Progenitor cell of endocrine pancreas (in vitro differentiated cells): ENCODE data around the gene CGNL1. TPM values are rescaled to one million over a fixed set of nuclear protein-coding genes. Genes with fewer than 3 reads are reported as not detected.
A peak's percentile ranks its signal among the peaks of the same experiment; 100 is the strongest.

Source experiments
- DNase-seq: peaks from one replicate; pipeline ENCODE4 v3.0.0; 2021; ENCODE audit warnings: low spot score; ENCODE audit not compliant: unreplicated experiment
- H3K27ac Mint-ChIP-seq: 2 replicates; pipeline ENCODE4 v1.8.0; 2021; ENCODE audit warnings: mild to moderate bottlenecking, moderate library complexity, mixed read lengths
- H3K27me3 Mint-ChIP-seq: 2 replicates; pipeline ENCODE4 v1.8.0; 2021; ENCODE audit warnings: mixed read lengths
- H3K36me3 Mint-ChIP-seq: 2 replicates; pipeline ENCODE4 v1.8.0; 2022; ENCODE audit warnings: mixed read lengths; ENCODE audit not compliant: insufficient read depth
- H3K4me1 Mint-ChIP-seq: 2 replicates; pipeline ENCODE4 v1.8.0; 2021; ENCODE audit warnings: low read depth, mixed read lengths
- H3K4me3 Mint-ChIP-seq: 2 replicates; pipeline ENCODE4 v1.8.0; 2021; ENCODE audit warnings: low read depth, mild to moderate bottlenecking, moderate library complexity, mixed read lengths
- H3K9me3 Mint-ChIP-seq: 2 replicates; pipeline ENCODE4 v1.8.0; 2021; ENCODE audit warnings: low read depth, mixed read lengths
- total RNA-seq: library from RNA; stranded (reverse); gene quantifications from 2 replicates; pipeline ENCODE4 v1.2.1, GENCODE V29; 2021
- TF ChIP-seq, protein P1 (sequence below): fragments of 200-600 bp; sonication (generic); IDR thresholded peaks from one replicate; pipeline ENCODE4 v1.5.0; 2021; ENCODE audit warnings: antibody characterized with exemption, mild to moderate bottlenecking; ENCODE audit not compliant: unreplicated experiment

CGNL1 gene
- total RNA-seq, 1 donor from 2014 or later: 41.9 TPM

DNA sequence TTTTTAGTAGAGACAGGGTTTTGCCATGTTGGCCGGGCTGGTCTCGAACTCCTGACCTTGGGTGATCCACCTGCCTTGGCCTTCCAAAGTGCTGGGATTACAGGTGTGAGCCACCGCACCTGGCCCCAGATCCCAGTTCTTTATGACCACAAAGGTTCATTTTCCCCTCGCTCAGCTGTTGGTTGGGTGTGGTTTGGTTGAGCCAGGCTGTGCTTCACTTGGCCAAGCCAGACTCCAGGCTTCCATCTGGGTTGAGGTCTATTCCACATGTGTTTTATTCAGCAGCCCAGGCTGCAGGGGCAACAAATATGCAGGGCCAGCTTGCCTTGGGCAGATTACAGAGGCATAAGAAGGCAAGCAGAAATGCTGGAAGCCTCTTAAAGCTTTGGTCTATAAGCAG is 13.7 kb downstream of the CGNL1 start:
- no peak overlapping the region for H3K4me3 Mint-ChIP-seq
- peaks cover 38% of the 10 kb centered on the region for H3K4me1 Mint-ChIP-seq
- H3K27me3 Mint-ChIP-seq: no peaks in the 10 kb centered on the region
- H3K9me3 Mint-ChIP-seq: no peaks in the 10 kb centered on the region
- no peak for DNase-seq
- peak overlapping the region; percentile 56 for H3K27ac Mint-ChIP-seq
- TF ChIP-seq, protein P1, sequence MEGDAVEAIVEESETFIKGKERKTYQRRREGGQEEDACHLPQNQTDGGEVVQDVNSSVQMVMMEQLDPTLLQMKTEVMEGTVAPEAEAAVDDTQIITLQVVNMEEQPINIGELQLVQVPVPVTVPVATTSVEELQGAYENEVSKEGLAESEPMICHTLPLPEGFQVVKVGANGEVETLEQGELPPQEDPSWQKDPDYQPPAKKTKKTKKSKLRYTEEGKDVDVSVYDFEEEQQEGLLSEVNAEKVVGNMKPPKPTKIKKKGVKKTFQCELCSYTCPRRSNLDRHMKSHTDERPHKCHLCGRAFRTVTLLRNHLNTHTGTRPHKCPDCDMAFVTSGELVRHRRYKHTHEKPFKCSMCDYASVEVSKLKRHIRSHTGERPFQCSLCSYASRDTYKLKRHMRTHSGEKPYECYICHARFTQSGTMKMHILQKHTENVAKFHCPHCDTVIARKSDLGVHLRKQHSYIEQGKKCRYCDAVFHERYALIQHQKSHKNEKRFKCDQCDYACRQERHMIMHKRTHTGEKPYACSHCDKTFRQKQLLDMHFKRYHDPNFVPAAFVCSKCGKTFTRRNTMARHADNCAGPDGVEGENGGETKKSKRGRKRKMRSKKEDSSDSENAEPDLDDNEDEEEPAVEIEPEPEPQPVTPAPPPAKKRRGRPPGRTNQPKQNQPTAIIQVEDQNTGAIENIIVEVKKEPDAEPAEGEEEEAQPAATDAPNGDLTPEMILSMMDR: no peak
- H3K36me3 Mint-ChIP-seq: peaks cover 4% of the 10 kb centered on the region

DNA sequence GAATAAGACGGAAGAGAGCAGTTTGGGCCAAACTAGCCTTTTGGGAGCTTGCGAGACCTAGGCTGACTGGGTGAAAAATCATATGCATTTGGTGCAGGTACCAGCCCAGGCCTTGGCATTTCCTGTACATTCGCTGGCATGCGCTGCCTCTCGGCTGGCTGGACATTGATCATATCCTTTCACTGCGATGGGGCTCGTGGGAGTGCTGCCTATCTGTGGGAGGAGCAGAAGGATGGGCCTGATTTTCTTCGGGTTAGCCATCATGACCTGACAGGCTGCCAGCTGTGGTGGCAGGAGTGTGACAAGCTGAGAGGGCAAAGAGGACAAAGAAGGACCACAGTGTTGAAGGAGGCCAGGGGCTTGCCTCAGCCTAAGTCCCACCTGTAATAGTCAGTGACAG is 14.3 kb downstream of the CGNL1 start:
- TF ChIP-seq, protein P1: no peak
- no peaks in the 10 kb centered on the region for H3K9me3 Mint-ChIP-seq
- H3K27me3 Mint-ChIP-seq: no peaks in the 10 kb centered on the region
- H3K4me1 Mint-ChIP-seq: peaks cover 38% of the 10 kb centered on the region
- H3K36me3 Mint-ChIP-seq: peaks cover 4% of the 10 kb centered on the region
- no peak overlapping the region for H3K4me3 Mint-ChIP-seq
- peak overlapping the region; percentile 56 for H3K27ac Mint-ChIP-seq
- no peak for DNase-seq

DNA sequence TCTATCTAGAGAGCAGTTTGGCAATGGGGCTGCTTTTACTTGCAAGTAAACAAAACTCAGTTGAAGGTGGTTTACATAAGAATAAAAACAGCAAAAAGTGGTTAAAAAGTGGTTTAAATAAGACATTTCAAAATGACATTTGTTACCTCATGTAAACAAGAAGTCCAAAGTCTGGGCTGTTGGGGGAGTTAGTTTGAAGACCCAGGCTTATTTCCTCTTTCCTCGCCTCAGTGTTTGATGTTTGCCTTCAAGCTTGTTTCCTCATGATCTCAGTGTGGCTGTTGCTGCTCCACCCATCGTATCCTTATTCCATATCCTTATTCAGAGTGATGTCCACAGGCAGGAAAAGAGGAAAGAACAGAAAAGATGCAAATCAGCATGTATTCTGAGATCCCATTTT is 15.2 kb downstream of the CGNL1 start:
- no peak for DNase-seq
- Mint-ChIP-seq H3K27me3 (no peaks in the 10 kb centered on the region), H3K4me3 (no peak overlapping the region), H3K4me1 (peaks cover 31% of the 10 kb centered on the region), H3K27ac (no peak overlapping the region), H3K36me3 (peaks cover 4% of the 10 kb centered on the region), H3K9me3 (no peaks in the 10 kb centered on the region)
- TF ChIP-seq, protein P1: no peak

DNA sequence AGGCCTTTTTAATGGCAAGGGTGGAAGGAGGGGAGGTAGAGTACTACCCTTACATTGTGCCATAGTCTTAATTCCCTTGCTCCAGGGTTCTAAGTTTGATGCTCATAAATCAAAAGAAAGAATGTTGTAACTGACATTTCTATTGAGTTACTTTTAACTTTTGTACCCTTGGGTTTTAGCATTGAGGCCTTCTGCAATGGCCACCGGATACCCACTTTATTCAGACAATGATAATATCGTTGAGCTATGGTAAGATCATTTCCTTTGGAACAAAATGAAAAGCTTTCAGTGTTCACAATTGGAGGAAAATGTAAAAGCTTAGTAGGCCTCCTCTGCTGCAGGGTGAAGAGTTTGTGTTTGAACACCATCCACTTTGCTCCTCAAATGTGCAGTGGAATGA is 16.8 kb downstream of the CGNL1 start:
- H3K9me3 Mint-ChIP-seq: no peaks in the 10 kb centered on the region

DNA sequence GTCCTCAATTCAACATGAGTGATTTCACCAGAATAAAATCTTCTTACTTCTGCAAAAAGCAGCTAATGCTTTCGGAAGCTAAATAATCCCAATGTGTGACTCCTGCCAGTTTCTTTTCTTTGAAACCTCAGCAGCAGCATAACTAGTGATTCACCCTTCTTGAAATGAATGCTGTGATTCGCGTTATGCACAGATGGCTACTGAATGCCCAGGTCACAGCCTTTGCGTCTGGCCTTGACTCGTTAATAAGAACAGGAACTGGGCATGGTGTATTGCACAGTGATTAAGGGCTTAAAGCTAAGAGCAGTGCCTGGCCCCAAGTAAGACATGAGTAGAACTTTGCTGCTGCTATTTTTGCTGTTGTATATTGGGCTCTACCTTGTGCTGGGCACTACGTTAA is 19.0 kb downstream of the CGNL1 start:
- DNase-seq: no peak
- H3K36me3 Mint-ChIP-seq: peaks cover 6% of the 10 kb centered on the region
- H3K4me1 Mint-ChIP-seq: peaks cover 20% of the 10 kb centered on the region
- H3K27ac Mint-ChIP-seq: no peak overlapping the region
- TF ChIP-seq, protein P1: no peak
- H3K4me3 Mint-ChIP-seq: no peak overlapping the region
- H3K27me3 Mint-ChIP-seq: no peaks in the 10 kb centered on the region
- no peaks in the 10 kb centered on the region for H3K9me3 Mint-ChIP-seq

More for the DNA sequence above, 16.8 kb downstream of the CGNL1 start:
- Mint-ChIP-seq H3K4me3 (no peak overlapping the region), H3K27ac (no peak overlapping the region), H3K4me1 (peaks cover 18% of the 10 kb centered on the region), H3K36me3 (peaks cover 7% of the 10 kb centered on the region), H3K27me3 (no peaks in the 10 kb centered on the region)
- TF ChIP-seq, protein P1: no peak
- no peak for DNase-seq
